Gastrocnemius medialis (tissue), 4 donors: ENCODE data around the gene PPP1R15B. TPM values are rescaled to one million over a fixed set of nuclear protein-coding genes. Genes with fewer than 3 reads are reported as not detected.

ENCODE experiments used
- ATAC-seq, 2 donors: fragments of 150-250 bp; one replicate each; pipeline ENCODE4 v1.9.1; 2016
- DNase-seq, 2 donors: peaks; one replicate each; pipeline ENCODE4 v3.0.0-alpha.2; 2019
- H3K27ac ChIP-seq, 4 donors: fragments of 200-600 bp; sonication (generic); 1 replicate in 1 of 4; 2 replicates in 3 of 4; pipeline ENCODE4 v1.5.1; 2016 to 2018; ENCODE audit warnings: mild to moderate bottlenecking in 2 of 4, moderate library complexity in 1 of 4
- H3K27me3 ChIP-seq, 3 donors: fragments of 200-600 bp; sonication (generic) in 2 of 3; 1 replicate in 1 of 3; 2 replicates in 2 of 3; pipeline versions ENCODE4 v1.5.1 to v1.6.0; 2016 to 2019; ENCODE audit warnings: mild to moderate bottlenecking in 1 of 3, moderate library complexity in 1 of 3
- H3K36me3 ChIP-seq, 2 donors: fragments of 200-600 bp; sonication (generic) in 1 of 2; one replicate each; pipeline ENCODE4 v1.5.1; 2017 to 2018
- H3K4me1 ChIP-seq, 2 donors: fragments of 200-600 bp; sonication (generic) in 1 of 2; one replicate each; pipeline ENCODE4 v1.5.1; 2016 to 2017; ENCODE audit warnings: mild to moderate bottlenecking in 2 of 2
- H3K4me3 ChIP-seq, 4 donors: fragments of 200-600 bp; sonication (generic) in 3 of 4; 1 replicate in 1 of 4; 2 replicates in 3 of 4; pipeline ENCODE4 v1.5.1; 2016 to 2019; ENCODE audit warnings: mild to moderate bottlenecking in 2 of 4
- H3K9me3 ChIP-seq, 3 donors: fragments of 200-600 bp; sonication (generic) in 2 of 3; 1 replicate in 1 of 3; 2 replicates in 2 of 3; pipeline ENCODE4 v1.5.1; 2016 to 2019
- POLR2A ChIP-seq, 2 donors: fragments of 450-650 bp; IDR thresholded peaks; one replicate each; pipeline ENCODE4 v1.6.1; 2017; ENCODE audit warnings: antibody characterized with exemption in 2 of 2, mild to moderate bottlenecking in 2 of 2, moderate library complexity in 2 of 2
- in situ Hi-C, 4 donors: fragments of 200-750 bp; cut with MboI; loops; one replicate each; pipeline versions ENCODE4 v1.15.0 to v1.8.0; 2017; ENCODE audit warnings: low sequenced_read_pairs in 4 of 4
- intact Hi-C: fragments of 100-400 bp; cut with DNase I; formaldehyde crosslinking; loops from one replicate; pipeline ENCODE4 v1.15.1; 2023; ENCODE audit warnings: low total_unique reads
- total RNA-seq, 4 donors: library from RNA; depleted of rRNA; stranded (reverse); fragments of >200 nt; gene quantifications; one replicate each; pipeline versions ENCODE4 v1.1.0 to v1.2.3, GENCODE V29; 2016
- TF ChIP-seq, protein P1 (sequence below), 5 experiments: fragments of 450-650 bp in 3 of 5; fragments of 200-600 bp in 2 of 5; sonication (generic) in 2 of 5; IDR thresholded peaks in 4 of 5; conservative IDR thresholded peaks in 1 of 5; 1 replicate in 4 of 5; 2 replicates in 1 of 5; pipeline ENCODE4 v1.5.1; 2016 to 2019; ENCODE audit warnings: antibody characterized with exemption in 5 of 5, mild to moderate bottlenecking in 3 of 5, moderate library complexity in 3 of 5

The PPP1R15B gene
- total RNA-seq, 4 donors from 2014 or later = 23.8 to 33.0 (median 25.9) TPM

DNA sequence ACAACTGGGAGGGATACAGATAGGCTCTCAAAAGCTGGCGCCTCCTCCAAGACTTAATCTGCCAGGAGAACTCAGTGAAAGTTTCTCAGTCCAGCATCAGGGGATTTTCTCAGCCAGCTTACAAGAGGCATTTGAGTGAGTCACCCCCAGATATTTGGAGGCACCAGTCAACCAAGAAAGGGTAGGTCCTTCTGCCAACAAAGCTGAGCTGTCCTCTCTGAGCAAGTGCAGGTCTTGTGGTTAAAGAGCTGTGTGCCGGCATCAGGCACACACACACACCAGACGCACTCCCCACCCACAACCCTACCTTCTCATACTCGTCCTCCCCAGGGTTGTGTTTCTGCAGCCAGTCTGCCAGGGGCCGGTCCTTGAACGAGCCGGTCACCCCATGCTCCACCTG is 27.0 kb upstream of the PPP1R15B start:
- intact Hi-C loops (no loop called here), in situ Hi-C loops (no loop called here)
- DNase-seq (peak; percentile 74 to 80), ATAC-seq (peak; percentile 79 to 88)
- TF ChIP-seq POLR2A (IDR thresholded peaks at IDR 0.05) = peak in 1 of 2 donors; percentile 31
- TF ChIP-seq, protein P1, sequence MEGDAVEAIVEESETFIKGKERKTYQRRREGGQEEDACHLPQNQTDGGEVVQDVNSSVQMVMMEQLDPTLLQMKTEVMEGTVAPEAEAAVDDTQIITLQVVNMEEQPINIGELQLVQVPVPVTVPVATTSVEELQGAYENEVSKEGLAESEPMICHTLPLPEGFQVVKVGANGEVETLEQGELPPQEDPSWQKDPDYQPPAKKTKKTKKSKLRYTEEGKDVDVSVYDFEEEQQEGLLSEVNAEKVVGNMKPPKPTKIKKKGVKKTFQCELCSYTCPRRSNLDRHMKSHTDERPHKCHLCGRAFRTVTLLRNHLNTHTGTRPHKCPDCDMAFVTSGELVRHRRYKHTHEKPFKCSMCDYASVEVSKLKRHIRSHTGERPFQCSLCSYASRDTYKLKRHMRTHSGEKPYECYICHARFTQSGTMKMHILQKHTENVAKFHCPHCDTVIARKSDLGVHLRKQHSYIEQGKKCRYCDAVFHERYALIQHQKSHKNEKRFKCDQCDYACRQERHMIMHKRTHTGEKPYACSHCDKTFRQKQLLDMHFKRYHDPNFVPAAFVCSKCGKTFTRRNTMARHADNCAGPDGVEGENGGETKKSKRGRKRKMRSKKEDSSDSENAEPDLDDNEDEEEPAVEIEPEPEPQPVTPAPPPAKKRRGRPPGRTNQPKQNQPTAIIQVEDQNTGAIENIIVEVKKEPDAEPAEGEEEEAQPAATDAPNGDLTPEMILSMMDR (IDR thresholded peaks at IDR 0.05 in 4 of 5, conservative IDR thresholded peaks at IDR 0.05 in 1 of 5) = no peak
- H3K4me1 ChIP-seq = peaks cover 30 to 80% of the 10 kb centered on the region in 2 donors
- H3K27ac ChIP-seq = peak overlapping the region; percentile 68 to 89 (median 86)
- H3K36me3 ChIP-seq = peaks cover 0 to 43% of the 10 kb centered on the region in 2 donors
- H3K4me3 ChIP-seq = no peak overlapping the region
- H3K27me3 ChIP-seq = no peaks in the 10 kb centered on the region
- no peaks in the 10 kb centered on the region for H3K9me3 ChIP-seq

DNA sequence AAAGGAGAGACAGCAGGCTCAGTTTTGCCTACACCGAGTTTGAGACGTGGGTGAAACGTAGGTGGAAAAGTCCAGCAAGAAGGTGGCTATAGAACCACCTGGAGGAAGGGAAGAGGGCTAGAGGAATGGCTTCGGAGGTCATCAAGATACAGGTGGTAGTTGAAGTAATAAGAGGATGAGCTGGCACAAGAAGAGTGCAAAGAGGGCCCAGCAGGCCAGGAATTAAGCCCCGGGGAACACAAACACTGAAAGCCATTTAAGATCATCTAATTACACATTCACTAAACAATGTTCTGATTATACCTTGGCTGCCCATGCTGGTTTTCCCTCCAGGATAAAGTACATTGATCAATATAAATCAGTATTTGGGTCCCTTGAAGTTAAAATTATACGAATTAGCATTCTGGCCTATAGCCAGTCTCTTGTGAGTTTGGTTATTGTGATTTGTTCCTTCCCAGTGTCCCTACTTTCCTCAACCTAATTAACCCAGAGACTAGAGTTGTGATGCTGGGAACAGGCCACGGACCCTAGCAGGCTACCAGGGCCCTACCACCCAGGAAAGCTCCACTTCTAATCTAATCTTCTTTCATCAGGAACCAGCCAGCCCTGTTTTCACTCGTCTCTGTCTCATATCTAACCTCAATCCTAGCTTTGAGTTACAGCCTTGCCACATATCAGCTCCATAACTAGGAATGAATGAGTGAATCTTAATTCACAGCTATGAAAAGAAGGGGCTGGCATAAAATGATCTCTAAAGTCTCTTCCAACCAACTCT is 26.4 kb upstream of the PPP1R15B start:
- Histone ChIP-seq H3K27ac (peak overlapping the region; percentile 68 to 89 (median 86)), H3K36me3 (peaks cover 0 to 43% of the 10 kb centered on the region in 2 donors), H3K4me1 (peaks cover 30 to 73% of the 10 kb centered on the region in 2 donors), H3K4me3 (no peak overlapping the region), H3K9me3 (no peaks in the 10 kb centered on the region), H3K27me3 (no peaks in the 10 kb centered on the region)
- no peak for ATAC-seq
- intact Hi-C loops (no loop called here), in situ Hi-C loops (no loop called here)
- TF ChIP-seq, protein P1 (IDR thresholded peaks at IDR 0.05 in 4 of 5, conservative IDR thresholded peaks at IDR 0.05 in 1 of 5) = no peak
- TF ChIP-seq POLR2A (IDR thresholded peaks at IDR 0.05) = no peak
- DNase-seq = no peak

DNA sequence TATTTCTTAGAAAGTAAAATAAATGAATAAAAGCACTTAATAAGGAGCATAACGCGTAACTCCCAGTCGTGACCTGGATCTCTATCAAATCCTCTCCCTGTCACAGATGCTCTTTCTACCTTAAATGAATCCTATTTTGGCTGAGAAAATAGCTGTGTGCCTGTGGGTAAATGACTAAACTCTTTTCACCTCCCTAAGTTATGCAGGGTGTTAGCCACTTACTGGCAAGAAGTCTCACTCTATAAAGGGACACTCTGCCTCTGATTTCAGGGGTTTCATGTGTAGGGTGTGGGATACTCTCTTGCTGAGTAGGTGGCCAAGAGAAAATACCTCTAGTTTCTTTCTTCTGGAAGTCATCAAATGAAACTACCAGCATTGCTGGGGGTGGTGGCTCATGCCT is 24.3 kb upstream of the PPP1R15B start:
- Histone ChIP-seq H3K27me3 (no peaks in the 10 kb centered on the region), H3K9me3 (no peaks in the 10 kb centered on the region), H3K4me1 (peaks cover 24 to 61% of the 10 kb centered on the region in 2 donors), H3K36me3 (peaks cover 0 to 40% of the 10 kb centered on the region in 2 donors), H3K4me3 (peak overlapping the region in 1 of 4 donors; percentile 19), H3K27ac (peak overlapping the region; percentile 66 to 89 (median 86))
- ATAC-seq = peak; percentile 32 to 45
- in situ Hi-C loops = no loop called here
- TF ChIP-seq POLR2A (IDR thresholded peaks at IDR 0.05) = no peak
- TF ChIP-seq, protein P1 (IDR thresholded peaks at IDR 0.05 in 4 of 5, conservative IDR thresholded peaks at IDR 0.05 in 1 of 5) = no peak
- DNase-seq = no peak
- intact Hi-C loops = no loop called here

DNA sequence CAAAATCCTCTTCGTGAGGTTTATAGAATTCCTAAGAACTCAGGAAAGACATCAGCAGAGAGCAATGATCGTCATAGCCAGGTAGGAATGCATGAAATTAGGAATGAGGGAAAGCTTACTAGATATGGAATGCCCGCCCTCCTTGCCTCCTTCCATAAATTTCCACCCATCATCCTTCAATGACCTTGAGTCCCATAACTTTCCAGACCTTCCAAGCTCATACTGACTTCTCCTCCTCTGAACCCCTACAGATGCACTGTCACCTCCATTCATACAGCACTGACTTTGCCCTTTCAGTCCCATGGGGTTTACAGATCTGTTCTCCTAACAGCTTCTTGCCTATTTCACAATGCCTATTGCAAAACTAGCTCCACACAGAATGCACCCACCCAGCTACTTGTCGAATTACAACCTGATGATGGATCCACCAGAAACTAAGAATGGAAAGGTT is 23.8 kb upstream of the PPP1R15B start:
- TF ChIP-seq POLR2A (IDR thresholded peaks at IDR 0.05) = no peak
- TF ChIP-seq, protein P1 (IDR thresholded peaks at IDR 0.05 in 4 of 5, conservative IDR thresholded peaks at IDR 0.05 in 1 of 5) = no peak
- peak; percentile 76 to 85 for ATAC-seq
- peak; percentile 44 to 66 for DNase-seq
- intact Hi-C loops = no loop called here
- H3K36me3 ChIP-seq = peaks cover 0 to 35% of the 10 kb centered on the region in 2 donors
- H3K4me1 ChIP-seq = peaks cover 22 to 60% of the 10 kb centered on the region in 2 donors
- H3K4me3 ChIP-seq = peak overlapping the region in 1 of 4 donors; percentile 19
- H3K9me3 ChIP-seq = no peaks in the 10 kb centered on the region
- in situ Hi-C loops = no loop called here
- H3K27me3 ChIP-seq = no peaks in the 10 kb centered on the region
- H3K27ac ChIP-seq = peak overlapping the region; percentile 66 to 89 (median 86)
